GM21717 (cell line): ENCODE results near the gene RHBDF1.
A peak's percentile ranks its signal among the peaks of the same experiment; 100 is the strongest.
"Not testable (repeated sequence)": the region's sequence is repeated elsewhere in the genome, so short reads cannot be mapped to it uniquely, and the experiment has no call there.

Experiments used
- ATAC-seq: cut with Tn5 transposase; IDR thresholded peaks from one replicate; pipeline ENCODE4 v1.9.1; 2021; ENCODE audit warnings: mild to moderate bottlenecking, moderate library complexity; ENCODE audit not compliant: unreplicated experiment

The RHBDF1 gene

GRCh38 chr16:37511-37910 lies 34.9 kb downstream of the RHBDF1 start:
- no peak for ATAC-seq

GRCh38 chr16:36336-36984 lies 36.0 kb downstream of the RHBDF1 start:
- ATAC-seq: no peak

GRCh38 chr16:35678-36305 lies 36.6 kb downstream of the RHBDF1 start:
- no peak for ATAC-seq

- ATAC-seq: no peak
Measured at GRCh38 chr16:35011-35677, 37.3 kb downstream of the RHBDF1 start.

- ATAC-seq: no peak
Measured at GRCh38 chr16:34648-34987, 37.8 kb downstream of the RHBDF1 start.

GRCh38 chr16:33877-34647 lies 38.4 kb downstream of the RHBDF1 start:
- no peak for ATAC-seq

- not testable (repeated sequence) for ATAC-seq
Measured at GRCh38 chr16:33154-33876, 39.1 kb downstream of the RHBDF1 start.

GRCh38 chr16:30627-31026 lies 41.8 kb downstream of the RHBDF1 start:
- not testable (repeated sequence) for ATAC-seq

GRCh38 chr16:25926-26348 lies 46.5 kb downstream of the RHBDF1 start:
- peak; percentile 38 for ATAC-seq

GRCh38 chr16:24151-24550 lies 48.3 kb downstream of the RHBDF1 start:
- not testable (repeated sequence) for ATAC-seq

- ATAC-seq: not testable (repeated sequence)
Measured at GRCh38 chr16:20886-21285, 51.5 kb downstream of the RHBDF1 start.

- ATAC-seq: not testable (repeated sequence)
Measured at GRCh38 chr16:17062-17765, 55.2 kb downstream of the RHBDF1 start.

- ATAC-seq: not testable (repeated sequence)
Measured at GRCh38 chr16:10772-11171, 61.7 kb downstream of the RHBDF1 start.

GRCh38 chr16:9903-10665 lies 62.3 kb downstream of the RHBDF1 start:
- ATAC-seq: no peak
